Mucosa of descending colon (tissue), 3 donors: ENCODE measurements around the gene APP. TPM values are rescaled to one million over a fixed set of nuclear protein-coding genes. Genes with fewer than 3 reads are reported as not detected.

Experiments used
- ATAC-seq: fragments of 200-7000 bp; cut with Tn5 transposase; one replicate; pipeline ENCODE4 v1.9.1; 2020; ENCODE audit warnings: mild to moderate bottlenecking, moderate library complexity
- DNase-seq, 3 donors: peaks; one replicate each; pipeline ENCODE4 v3.0.0-alpha.2; 2020
- H3K36me3 ChIP-seq: fragments of 200-600 bp; one replicate; pipeline ENCODE4 v1.8.0; 2021; ENCODE audit warnings: low read depth, mild to moderate bottlenecking
- H3K4me1 ChIP-seq: fragments of 200-600 bp; one replicate; pipeline ENCODE4 v1.8.0; 2021; ENCODE audit warnings: low read depth, mild to moderate bottlenecking
- H3K4me3 ChIP-seq: fragments of 200-600 bp; one replicate; pipeline ENCODE4 v1.8.0; 2021; ENCODE audit warnings: mild to moderate bottlenecking
- H3K9me3 ChIP-seq: fragments of 200-600 bp; one replicate; pipeline ENCODE4 v1.8.0; 2021; ENCODE audit warnings: mild to moderate bottlenecking
- CTCF ChIP-seq: fragments of 200-600 bp; IDR thresholded peaks from one replicate; pipeline ENCODE4 v1.8.0; 2022; ENCODE audit warnings: antibody characterized with exemption, mild to moderate bottlenecking
- intact Hi-C, 2 donors: fragments of 100-400 bp; cut with DNase I in 1 of 2; cut with micrococcal nuclease in 1 of 2; formaldehyde crosslinking; loops; one replicate each; pipeline versions ENCODE4 v1.11.0 to v1.11.1; 2022; cut with DNase I, micrococcal nuclease
- total RNA-seq, 3 donors: library from RNA; stranded (reverse); fragmentation: NEBNext Ultra II Directional in 2 of 3; extraction: Animal tissue kit (Norgen Biotek cat#: 25700) in 2 of 3; gene quantifications; one replicate each; pipeline versions ENCODE4 v1.2.1 to v1.2.4, GENCODE V29; 2021 to 2023
- donor health status: DM: no; HTN: no; CAD: no; lungs with moderate emphysema.
- donor health status: DM: no; HTN: no; CAD: no.
- donor health status: DM: no; HTN: yes; CAD: no.

APP gene
- total RNA-seq, 3 donors from 2014 or later, result 573 to 666 (median 579) TPM

- DNase-seq, result no peak
- no peak overlapping the region for H3K4me3 ChIP-seq
- H3K4me1 ChIP-seq, result peaks cover 44% of the 10 kb centered on the region
- peak; percentile 54 for ATAC-seq
- no peak for TF ChIP-seq CTCF
- intact Hi-C loops, result no loop called here
- no peaks in the 10 kb centered on the region for H3K36me3 ChIP-seq
- no peaks in the 10 kb centered on the region for H3K9me3 ChIP-seq
Measured at GRCh38 chr21:26123012-26123411, 47.6 kb downstream of the APP start.

GRCh38 chr21:26120828-26121227, 49.7 kb downstream of the APP start:
- intact Hi-C loops, result no loop called here
- Histone ChIP-seq H3K4me1 (peaks cover 27% of the 10 kb centered on the region), H3K9me3 (no peaks in the 10 kb centered on the region), H3K4me3 (no peak overlapping the region), H3K36me3 (no peaks in the 10 kb centered on the region)
- ATAC-seq, result no peak
- no peak for DNase-seq
- no peak for TF ChIP-seq CTCF

- ATAC-seq (no peak), DNase-seq (no peak)
- Histone ChIP-seq H3K36me3 (no peaks in the 10 kb centered on the region), H3K4me3 (no peak overlapping the region), H3K4me1 (peaks cover 21% of the 10 kb centered on the region), H3K9me3 (no peaks in the 10 kb centered on the region)
- TF ChIP-seq CTCF, result no peak
- intact Hi-C loops, result no loop called here
Measured at GRCh38 chr21:26119906-26120305, 50.7 kb downstream of the APP start.

GRCh38 chr21:26118938-26119540, 51.5 kb downstream of the APP start:
- peaks cover 13% of the 10 kb centered on the region for H3K4me1 ChIP-seq
- TF ChIP-seq CTCF, result no peak
- H3K36me3 ChIP-seq, result no peaks in the 10 kb centered on the region
- intact Hi-C loops, result no loop called here
- H3K9me3 ChIP-seq, result no peaks in the 10 kb centered on the region
- H3K4me3 ChIP-seq, result no peak overlapping the region
- no peak for ATAC-seq
- no peak for DNase-seq

- no peak for TF ChIP-seq CTCF
- Histone ChIP-seq H3K36me3 (no peaks in the 10 kb centered on the region), H3K4me3 (no peak overlapping the region), H3K4me1 (peaks cover 6% of the 10 kb centered on the region), H3K9me3 (no peaks in the 10 kb centered on the region)
- ATAC-seq, result no peak
- intact Hi-C loops, result no loop called here
- no peak for DNase-seq
Measured at GRCh38 chr21:26117972-26118367, 52.6 kb downstream of the APP start.
